ENCODE data around the gene MAPK12. TPM values are rescaled to one million over a fixed set of nuclear protein-coding genes. Genes with fewer than 3 reads are reported as not detected.

MAPK12 gene
- total RNA-seq, 1 donor from 2014 or later: 88.5 TPM

GRCh38 chr22:50247748-50248147, 13.7 kb downstream of the MAPK12 start:
- H3K9me3 Mint-ChIP-seq (ENCODE audit: unreplicated experiment): peaks cover 11% of the 10 kb centered on the region
- no peak overlapping the region for H3K4me3 Mint-ChIP-seq (ENCODE audit: unreplicated experiment)
- H3K36me3 Mint-ChIP-seq (ENCODE audit: unreplicated experiment): no peaks in the 10 kb centered on the region
- peaks cover 2% of the 10 kb centered on the region for H3K4me1 Mint-ChIP-seq (ENCODE audit: low read depth, unreplicated experiment)
- no peak overlapping the region for H3K27ac Mint-ChIP-seq (ENCODE audit: unreplicated experiment)
- H3K27me3 Mint-ChIP-seq (ENCODE audit: unreplicated experiment): peaks cover 5% of the 10 kb centered on the region
- DNase-seq: peak; percentile 60
- TF ChIP-seq, protein P1, sequence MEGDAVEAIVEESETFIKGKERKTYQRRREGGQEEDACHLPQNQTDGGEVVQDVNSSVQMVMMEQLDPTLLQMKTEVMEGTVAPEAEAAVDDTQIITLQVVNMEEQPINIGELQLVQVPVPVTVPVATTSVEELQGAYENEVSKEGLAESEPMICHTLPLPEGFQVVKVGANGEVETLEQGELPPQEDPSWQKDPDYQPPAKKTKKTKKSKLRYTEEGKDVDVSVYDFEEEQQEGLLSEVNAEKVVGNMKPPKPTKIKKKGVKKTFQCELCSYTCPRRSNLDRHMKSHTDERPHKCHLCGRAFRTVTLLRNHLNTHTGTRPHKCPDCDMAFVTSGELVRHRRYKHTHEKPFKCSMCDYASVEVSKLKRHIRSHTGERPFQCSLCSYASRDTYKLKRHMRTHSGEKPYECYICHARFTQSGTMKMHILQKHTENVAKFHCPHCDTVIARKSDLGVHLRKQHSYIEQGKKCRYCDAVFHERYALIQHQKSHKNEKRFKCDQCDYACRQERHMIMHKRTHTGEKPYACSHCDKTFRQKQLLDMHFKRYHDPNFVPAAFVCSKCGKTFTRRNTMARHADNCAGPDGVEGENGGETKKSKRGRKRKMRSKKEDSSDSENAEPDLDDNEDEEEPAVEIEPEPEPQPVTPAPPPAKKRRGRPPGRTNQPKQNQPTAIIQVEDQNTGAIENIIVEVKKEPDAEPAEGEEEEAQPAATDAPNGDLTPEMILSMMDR (IDR thresholded peaks at IDR 0.05; ENCODE audit: partially characterized antibody, unreplicated experiment): no peak

DNA sequence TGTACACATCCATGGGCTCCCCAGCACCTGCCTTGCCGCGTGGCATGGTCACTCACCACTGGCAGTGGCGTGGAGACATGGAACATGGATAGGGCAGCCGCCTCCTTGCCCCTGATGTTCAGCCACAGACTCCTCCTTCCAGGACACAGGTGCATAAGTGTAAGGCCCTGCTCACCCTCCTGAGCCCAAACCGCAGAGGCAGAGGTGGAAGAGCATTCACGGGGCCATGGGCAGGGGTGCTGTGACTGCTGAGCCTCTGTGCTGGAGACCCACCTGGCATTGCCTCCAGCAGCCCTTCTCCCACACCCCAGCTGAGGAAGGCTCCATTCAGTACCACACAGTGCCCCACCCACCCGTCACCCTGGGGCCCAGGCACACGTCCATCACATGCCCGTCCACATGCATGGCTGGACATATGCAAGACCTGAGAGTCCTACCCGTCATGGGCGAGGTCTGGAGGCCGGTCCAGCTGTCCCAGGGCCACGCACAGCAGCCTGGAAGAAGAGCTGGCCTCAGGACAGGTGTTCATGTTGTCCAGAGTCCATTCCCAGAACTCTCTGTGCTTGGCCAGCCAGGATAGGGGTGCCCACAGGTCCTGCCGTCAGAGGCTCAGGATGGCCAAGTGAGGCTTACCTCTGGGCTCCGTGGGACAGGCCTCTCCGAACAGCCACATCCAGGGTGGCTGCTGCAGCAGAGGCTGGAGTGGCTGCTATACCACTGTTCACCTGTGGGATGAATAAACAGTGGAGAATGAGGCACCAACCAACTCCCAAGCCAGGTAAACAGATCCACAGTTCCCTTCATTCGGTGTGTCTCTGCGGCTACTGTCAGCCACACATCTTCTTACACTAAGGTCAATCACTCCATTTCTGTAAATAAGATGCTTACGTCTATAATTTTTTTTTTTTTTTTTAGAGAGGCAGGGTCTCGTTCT, 15.0 kb downstream of the MAPK12 start:
- DNase-seq: no peak
- H3K36me3 Mint-ChIP-seq (ENCODE audit: unreplicated experiment): no peaks in the 10 kb centered on the region
- H3K9me3 Mint-ChIP-seq (ENCODE audit: unreplicated experiment): peaks cover 11% of the 10 kb centered on the region
- no peak overlapping the region for H3K27ac Mint-ChIP-seq (ENCODE audit: unreplicated experiment)
- H3K4me3 Mint-ChIP-seq (ENCODE audit: unreplicated experiment): peak overlapping the region; percentile 30
- peaks cover 2% of the 10 kb centered on the region for H3K4me1 Mint-ChIP-seq (ENCODE audit: low read depth, unreplicated experiment)
- TF ChIP-seq, protein P1 (IDR thresholded peaks at IDR 0.05; ENCODE audit: partially characterized antibody, unreplicated experiment): peak; percentile 29
- H3K27me3 Mint-ChIP-seq (ENCODE audit: unreplicated experiment): peaks cover 5% of the 10 kb centered on the region

DNA sequence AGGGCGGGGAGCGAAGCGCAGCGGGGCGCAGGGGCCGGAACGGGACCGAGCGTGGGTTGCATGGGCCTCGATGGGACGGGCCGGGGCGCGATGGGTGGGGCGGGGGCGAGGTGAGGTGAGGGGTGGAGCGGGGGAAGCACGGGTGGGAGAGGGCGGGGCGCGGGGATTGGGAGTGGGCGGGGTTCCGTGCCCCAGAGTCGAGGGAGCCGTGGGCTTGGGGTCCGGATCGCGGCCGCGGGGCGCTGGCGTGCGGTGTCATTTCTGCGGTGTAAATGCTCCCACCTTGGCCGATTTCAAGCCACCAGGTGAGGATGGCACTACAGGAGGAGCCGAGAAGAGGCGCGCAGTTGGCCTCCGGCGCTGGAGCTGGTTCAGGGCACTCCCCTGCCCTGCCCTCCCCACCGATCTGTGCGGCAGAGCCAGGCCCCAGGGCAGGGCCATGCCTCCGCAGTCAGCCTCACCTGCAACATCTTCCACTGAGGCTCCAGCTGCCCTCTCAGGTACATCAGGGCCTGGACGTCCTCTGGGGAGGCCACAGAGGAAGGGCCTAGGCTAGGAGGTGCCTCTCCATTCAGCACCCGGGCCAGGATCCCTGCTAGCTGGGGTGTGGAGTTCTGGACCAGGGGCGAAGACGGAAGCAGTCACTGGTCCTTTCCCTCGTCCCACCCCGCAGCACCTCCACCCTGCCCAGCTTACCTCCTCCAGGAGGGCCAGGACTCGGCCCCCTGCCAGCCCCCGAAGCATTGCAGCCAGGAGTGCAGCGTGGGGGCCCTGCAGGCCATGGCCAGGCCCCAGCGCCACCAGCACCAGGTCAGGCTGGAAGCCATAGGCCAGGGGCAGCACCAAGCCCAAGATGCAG, 16.0 kb downstream of the MAPK12 start:
- Mint-ChIP-seq H3K4me3 (ENCODE audit: unreplicated experiment) (peak overlapping the region; percentile 95), H3K36me3 (ENCODE audit: unreplicated experiment) (no peaks in the 10 kb centered on the region), H3K4me1 (ENCODE audit: low read depth, unreplicated experiment) (peaks cover 4% of the 10 kb centered on the region), H3K27ac (ENCODE audit: unreplicated experiment) (peak overlapping the region; percentile 90), H3K27me3 (ENCODE audit: unreplicated experiment) (peaks cover 5% of the 10 kb centered on the region), H3K9me3 (ENCODE audit: unreplicated experiment) (peaks cover 11% of the 10 kb centered on the region)
- TF ChIP-seq, protein P1 (IDR thresholded peaks at IDR 0.05; ENCODE audit: partially characterized antibody, unreplicated experiment): no peak
- DNase-seq: no peak

DNA sequence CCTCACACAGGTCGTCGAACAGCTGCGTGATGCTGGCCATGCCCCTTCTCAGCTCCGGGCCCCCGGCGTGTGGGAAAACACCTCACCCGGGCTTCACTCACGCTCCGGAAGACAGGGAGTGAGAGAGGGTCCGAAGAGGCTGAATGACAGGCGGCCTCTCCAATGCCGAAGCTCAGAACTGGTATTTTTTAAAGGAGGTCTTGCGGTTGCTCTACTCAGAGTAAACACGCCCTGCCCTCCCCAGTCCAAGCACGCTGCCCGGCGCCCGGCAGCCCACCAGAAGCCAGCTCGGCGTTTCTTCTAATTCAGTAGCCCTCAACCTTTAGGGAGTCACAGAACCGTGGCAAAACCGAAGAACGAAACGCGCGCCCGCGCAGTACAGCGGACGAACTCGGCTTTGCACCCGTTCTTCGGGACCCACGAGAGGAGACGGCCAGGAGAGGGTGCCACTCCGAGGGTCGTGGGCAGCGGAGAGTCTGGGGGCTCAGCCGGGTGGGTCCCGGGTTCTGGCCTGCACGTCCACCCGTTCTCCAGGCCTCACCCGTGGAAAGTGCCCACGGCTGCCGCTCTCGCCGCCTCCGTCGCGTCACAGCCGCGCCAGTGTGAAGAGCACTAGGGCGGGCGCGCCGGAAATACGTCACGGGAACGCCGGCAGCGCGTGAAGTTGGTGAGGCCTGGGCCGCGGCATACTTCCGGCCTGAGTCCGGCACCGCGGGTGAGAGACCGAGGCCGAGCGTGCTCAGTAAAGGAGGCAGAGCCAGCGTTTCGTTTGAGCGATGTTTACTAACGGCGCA, 16.9 kb downstream of the MAPK12 start, which contains the start of gene TUBGCP6:
TSS of gene TUBGCP6 (minus strand) at position 604 of the 794 bp plus-strand sequence. CDS start at position 40, 564 bp downstream.
- peaks cover 3% of the 10 kb centered on the region for H3K27me3 Mint-ChIP-seq (ENCODE audit: unreplicated experiment)
- peak; percentile 95 for DNase-seq
- peaks cover 4% of the 10 kb centered on the region for H3K4me1 Mint-ChIP-seq (ENCODE audit: low read depth, unreplicated experiment)
- no peaks in the 10 kb centered on the region for H3K36me3 Mint-ChIP-seq (ENCODE audit: unreplicated experiment)
- peak within 1 kb of the TSS; percentile 90 for H3K27ac Mint-ChIP-seq (ENCODE audit: unreplicated experiment)
- H3K4me3 Mint-ChIP-seq (ENCODE audit: unreplicated experiment): peak within 1 kb of the TSS; percentile 95
- TF ChIP-seq, protein P1 (IDR thresholded peaks at IDR 0.05; ENCODE audit: partially characterized antibody, unreplicated experiment): peak; percentile 32
- peaks cover 8% of the 10 kb centered on the region for H3K9me3 Mint-ChIP-seq (ENCODE audit: unreplicated experiment)

All from glutamatergic neuron (in vitro differentiated cells).